GM12874 (cell line): ENCODE results near the gene NPHP4.

Experiments used
- CTCF ChIP-seq: IDR thresholded peaks from 2 replicates; pipeline ENCODE4 v1.5.1; 2011; ENCODE audit warnings: low read depth, mild to moderate bottlenecking, control low read depth, low read length, moderate library complexity; ENCODE audit not compliant: insufficient read depth

Gene NPHP4

GRCh38 chr1:6011161-6011945 is 19.1 kb upstream of the NPHP4 start:
- TF ChIP-seq CTCF: no peak

DNA sequence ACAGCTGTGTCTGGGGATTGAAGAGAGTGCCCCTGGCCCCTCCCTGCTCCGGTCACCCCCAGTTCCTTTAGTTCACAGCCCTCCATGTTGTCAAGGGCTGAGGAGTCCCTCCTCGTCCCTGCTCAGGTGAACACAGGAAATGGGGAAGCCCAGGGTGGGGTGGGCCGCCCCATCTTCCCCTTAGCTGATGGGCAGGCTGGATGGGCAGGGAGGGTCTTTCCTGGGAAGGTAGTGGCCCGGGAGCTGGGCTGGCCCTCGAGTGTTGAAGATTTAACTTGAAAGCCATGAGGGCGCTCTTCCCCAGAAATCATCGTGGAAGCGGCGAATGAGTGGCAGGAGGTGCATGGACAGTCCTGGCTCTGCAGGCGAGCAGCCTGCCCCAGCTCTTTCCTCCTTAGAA is 18.3 kb upstream of the NPHP4 start:
- TF ChIP-seq CTCF: no peak

GRCh38 chr1:6009120-6010040 is 17.2 kb upstream of the NPHP4 start:
- no peak for TF ChIP-seq CTCF

GRCh38 chr1:6008696-6009095 is 16.5 kb upstream of the NPHP4 start:
- no peak for TF ChIP-seq CTCF

GRCh38 chr1:6008084-6008415 is 15.8 kb upstream of the NPHP4 start:
- TF ChIP-seq CTCF: no peak

DNA sequence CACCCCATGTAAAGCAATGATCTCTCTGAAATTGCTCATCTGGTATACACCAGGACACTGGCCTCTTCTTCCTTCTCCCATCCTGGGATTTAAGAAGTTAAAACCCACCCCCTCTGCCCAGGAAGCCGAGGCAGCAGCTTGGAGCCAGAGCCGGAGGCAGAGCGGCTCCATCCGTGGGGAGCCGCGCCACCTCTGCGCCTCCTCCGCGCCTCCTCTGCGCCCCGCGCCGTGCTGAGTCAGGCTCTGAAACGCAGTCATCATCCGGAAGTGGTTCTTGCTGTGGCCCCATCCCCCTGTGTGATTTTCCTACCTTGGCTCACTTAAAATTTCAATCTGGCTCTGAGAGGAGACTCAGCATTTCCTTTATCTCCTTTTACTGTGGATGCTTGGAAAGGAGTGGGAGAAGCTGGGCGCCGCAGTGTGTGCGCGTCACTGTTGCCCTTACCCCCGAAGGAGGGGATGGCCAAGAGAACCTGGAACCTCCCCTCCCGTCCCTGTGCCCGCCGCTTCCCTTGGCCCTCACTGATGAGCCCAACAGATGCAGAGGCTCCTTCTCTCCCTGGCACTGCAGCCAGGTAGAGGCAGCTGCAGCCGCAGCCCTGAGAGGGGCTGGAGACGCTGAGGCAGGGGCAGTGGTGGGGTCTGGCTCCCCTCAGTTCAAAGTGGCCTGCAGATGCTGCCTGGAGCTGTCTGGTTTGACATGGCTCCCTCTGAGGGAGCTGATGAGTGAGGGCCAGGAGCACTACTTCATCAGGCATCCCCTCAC is 15.3 kb upstream of the NPHP4 start:
- TF ChIP-seq CTCF: no peak

GRCh38 chr1:6006882-6007281 is 14.7 kb upstream of the NPHP4 start:
- no peak for TF ChIP-seq CTCF
